ENCODE data around the gene EYS.

DNA sequence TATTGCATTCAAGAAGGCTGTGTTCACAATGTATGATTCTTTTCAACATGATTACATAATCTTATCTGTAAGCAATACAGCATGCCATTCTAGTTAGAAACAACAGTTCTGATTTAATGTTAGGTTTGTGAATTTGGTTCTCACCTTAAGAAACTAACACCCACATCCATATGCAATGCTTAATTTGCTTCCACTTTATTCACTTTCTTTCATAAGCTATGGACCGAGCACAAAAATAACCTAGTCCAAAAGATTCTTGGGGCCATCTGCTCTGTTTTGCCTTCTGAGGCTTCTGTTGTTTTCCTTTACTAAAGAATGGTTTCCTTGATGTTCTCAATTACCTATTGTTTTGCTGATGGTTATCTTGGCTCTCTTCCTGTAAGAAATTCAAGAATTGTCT lies 258.2 kb downstream of the EYS start:
- TF ChIP-seq POLR2A (IDR thresholded peaks at IDR 0.05), result no peak
- TF ChIP-seq, protein P1, sequence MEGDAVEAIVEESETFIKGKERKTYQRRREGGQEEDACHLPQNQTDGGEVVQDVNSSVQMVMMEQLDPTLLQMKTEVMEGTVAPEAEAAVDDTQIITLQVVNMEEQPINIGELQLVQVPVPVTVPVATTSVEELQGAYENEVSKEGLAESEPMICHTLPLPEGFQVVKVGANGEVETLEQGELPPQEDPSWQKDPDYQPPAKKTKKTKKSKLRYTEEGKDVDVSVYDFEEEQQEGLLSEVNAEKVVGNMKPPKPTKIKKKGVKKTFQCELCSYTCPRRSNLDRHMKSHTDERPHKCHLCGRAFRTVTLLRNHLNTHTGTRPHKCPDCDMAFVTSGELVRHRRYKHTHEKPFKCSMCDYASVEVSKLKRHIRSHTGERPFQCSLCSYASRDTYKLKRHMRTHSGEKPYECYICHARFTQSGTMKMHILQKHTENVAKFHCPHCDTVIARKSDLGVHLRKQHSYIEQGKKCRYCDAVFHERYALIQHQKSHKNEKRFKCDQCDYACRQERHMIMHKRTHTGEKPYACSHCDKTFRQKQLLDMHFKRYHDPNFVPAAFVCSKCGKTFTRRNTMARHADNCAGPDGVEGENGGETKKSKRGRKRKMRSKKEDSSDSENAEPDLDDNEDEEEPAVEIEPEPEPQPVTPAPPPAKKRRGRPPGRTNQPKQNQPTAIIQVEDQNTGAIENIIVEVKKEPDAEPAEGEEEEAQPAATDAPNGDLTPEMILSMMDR (IDR thresholded peaks at IDR 0.05), result no peak

Measured in breast epithelium (tissue), 3 donors.